Fibroblast of lung (primary cell): Measurements from ENCODE around the gene GPR152.

Experiments used
- EZH2 ChIP-seq: IDR thresholded peaks from 2 replicates; pipeline ENCODE4 v1.5.1; 2012; ENCODE audit warnings: low read length, control low read depth, mild to moderate bottlenecking; ENCODE audit errors: missing control alignments
- TF ChIP-seq, protein P1 (sequence below), 2 donors: IDR thresholded peaks in 1 of 2; conservative IDR thresholded peaks in 1 of 2; 1 replicate in 1 of 2; 2 replicates in 1 of 2; pipeline ENCODE4 v1.5.1; 2011 to 2012; ENCODE audit warnings: low read length in 2 of 2, control low read depth in 1 of 2, inconsistent platforms in 1 of 2, low read depth in 1 of 2, mild to moderate bottlenecking in 1 of 2

DNA sequence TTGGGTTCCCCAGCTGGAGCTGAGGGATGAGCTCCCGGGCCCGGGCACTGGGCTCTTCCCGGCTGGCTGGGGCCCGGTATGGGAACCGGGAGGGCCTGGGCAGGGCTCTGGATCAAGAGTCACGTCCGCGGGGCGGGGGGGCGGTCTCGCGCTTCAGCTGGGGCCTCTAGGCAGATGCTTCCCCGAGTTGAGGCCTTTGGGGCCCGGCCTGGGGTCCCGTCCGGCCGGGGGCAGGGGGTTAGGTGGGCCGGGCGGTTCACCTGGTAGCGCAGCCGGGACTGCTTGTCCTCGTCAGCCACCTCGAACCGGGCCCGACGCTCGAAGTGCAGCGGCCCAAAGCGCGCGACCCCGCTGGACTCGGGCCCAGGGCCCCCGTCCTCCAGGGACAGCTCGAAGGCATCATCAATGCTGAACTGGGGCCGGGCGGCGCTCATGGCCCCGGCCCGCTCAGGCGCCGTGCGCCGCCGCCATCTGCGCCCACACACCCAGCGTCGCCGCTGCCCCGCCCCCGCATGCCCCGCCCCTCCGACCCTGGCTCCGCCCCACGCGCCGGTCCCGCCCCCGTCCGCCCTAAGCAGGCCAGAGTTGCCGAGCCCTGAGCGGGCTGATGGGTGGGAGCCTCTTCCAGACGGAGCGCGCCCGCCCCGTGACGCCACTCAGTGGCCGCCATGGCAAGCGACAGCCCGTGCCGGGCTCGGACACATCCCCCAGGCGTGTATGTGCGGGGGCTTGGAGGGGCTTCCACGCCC is 16.4 kb upstream of the GPR152 start, which contains the start of gene TMEM134:
- TF ChIP-seq, protein P1, sequence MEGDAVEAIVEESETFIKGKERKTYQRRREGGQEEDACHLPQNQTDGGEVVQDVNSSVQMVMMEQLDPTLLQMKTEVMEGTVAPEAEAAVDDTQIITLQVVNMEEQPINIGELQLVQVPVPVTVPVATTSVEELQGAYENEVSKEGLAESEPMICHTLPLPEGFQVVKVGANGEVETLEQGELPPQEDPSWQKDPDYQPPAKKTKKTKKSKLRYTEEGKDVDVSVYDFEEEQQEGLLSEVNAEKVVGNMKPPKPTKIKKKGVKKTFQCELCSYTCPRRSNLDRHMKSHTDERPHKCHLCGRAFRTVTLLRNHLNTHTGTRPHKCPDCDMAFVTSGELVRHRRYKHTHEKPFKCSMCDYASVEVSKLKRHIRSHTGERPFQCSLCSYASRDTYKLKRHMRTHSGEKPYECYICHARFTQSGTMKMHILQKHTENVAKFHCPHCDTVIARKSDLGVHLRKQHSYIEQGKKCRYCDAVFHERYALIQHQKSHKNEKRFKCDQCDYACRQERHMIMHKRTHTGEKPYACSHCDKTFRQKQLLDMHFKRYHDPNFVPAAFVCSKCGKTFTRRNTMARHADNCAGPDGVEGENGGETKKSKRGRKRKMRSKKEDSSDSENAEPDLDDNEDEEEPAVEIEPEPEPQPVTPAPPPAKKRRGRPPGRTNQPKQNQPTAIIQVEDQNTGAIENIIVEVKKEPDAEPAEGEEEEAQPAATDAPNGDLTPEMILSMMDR (conservative IDR thresholded peaks at IDR 0.05 in 1 of 2, IDR thresholded peaks at IDR 0.05 in 1 of 2; ENCODE audit: low read depth in 1 of 2, low read length in 2 of 2) = peak in 1 of 2 donors; percentile 19
- TF ChIP-seq EZH2 = no peak
